ENCODE measurements around the gene HPX.

Gene HPX

DNA sequence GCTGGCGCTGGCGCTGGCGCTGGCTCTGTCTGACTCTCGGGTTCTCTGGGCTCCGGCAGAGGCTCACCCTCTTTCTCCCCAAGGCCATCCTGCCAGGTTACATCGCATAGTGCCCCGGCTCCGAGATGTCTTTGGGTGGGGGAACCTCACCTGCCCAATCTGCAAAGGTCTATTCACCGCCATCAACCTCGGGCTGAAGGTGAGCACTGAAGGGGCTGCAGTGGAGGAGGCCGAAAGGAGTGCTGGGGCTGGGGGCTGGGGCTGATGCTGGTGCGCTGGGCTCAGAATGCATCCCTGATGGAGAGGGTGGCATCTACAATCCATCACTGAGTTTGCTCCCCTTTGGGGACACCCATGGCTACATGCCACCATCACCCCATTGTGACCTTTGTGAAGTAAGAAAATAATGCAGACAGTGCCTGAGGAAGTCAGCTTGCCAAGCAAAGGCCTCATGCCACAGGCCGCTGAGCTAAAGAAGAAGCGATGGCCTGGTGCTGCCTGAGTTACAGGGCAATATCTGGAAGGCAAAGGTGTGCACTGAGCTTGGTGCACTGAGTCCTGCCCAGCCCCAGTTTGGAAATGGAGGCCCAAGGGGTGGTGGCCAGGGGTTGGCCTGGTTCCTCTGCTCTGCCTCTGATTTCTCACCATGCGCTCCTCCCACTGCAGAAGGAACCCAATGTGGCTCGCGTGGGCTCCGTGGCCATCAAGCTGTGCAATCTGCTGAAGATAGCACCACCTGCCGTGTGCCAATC, 49.9 kb downstream of the HPX start:
- no peak for DNase-seq (ENCODE audit: low read depth in 2 of 2)

DNA sequence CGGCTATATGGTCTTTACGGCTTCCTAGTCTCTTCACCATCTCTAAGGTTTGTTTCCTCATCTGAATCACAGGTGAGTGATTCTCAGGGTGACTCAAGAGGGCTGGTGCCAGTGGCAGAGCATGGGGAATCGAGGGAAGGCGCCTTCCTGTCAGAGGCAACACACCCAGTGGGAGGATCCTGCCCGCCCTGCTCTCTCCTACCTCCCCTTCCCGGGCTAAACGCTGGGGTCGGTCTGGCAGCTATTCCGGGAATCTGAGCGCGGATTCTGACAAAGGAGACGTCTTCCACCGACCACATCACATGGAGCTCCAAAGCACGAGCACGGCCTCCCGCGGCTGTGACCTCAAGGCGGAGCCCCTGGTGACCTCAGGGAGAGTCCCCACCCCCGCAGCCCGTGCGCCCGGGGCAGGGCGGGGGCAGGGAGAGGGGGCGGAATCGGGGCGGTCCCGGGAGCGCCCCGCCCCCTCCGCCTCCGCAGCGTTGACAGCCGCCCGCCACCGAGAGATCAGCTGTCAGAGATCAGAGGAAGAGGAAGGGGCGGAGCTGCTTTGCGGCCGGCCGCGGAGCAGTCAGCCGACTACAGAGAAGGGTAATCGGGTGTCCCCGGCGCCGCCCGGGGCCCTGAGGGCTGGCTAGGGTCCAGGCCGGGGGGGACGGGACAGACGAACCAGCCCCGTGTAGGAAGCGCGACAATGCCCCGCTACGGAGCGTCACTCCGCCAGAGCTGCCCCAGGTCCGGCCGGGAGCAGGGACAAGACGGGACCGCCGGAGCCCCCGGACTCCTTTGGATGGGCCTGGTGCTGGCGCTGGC, 50.7 kb downstream of the HPX start, which contains the start of gene SMPD1:
TSS of gene SMPD1 (plus strand) at position 570 of the 813 bp plus-strand sequence. CDS start at position 695, 125 bp downstream.
- peak; percentile 86 to 90 for DNase-seq (ENCODE audit: low read depth in 2 of 2)

DNA sequence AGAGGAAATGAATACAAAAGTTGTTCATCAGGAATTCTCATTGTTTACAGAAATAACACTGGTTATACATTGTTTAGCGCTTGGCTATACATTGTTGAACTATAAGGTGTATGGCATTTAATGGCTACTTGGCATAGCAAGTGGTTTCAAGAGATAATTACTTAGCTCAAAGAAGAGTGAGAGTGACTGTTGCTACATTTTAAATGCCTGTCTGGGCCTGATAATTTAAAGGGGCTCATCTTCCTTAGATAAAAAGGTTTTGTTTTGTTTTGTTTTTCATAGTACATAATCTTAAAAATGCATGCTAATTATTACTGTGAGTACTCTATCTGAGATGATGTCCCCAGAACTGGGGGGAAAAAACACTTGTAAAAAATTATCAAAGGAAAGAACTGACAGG, 52.0 kb downstream of the HPX start:
- no peak for DNase-seq (ENCODE audit: low read depth in 2 of 2)

DNA sequence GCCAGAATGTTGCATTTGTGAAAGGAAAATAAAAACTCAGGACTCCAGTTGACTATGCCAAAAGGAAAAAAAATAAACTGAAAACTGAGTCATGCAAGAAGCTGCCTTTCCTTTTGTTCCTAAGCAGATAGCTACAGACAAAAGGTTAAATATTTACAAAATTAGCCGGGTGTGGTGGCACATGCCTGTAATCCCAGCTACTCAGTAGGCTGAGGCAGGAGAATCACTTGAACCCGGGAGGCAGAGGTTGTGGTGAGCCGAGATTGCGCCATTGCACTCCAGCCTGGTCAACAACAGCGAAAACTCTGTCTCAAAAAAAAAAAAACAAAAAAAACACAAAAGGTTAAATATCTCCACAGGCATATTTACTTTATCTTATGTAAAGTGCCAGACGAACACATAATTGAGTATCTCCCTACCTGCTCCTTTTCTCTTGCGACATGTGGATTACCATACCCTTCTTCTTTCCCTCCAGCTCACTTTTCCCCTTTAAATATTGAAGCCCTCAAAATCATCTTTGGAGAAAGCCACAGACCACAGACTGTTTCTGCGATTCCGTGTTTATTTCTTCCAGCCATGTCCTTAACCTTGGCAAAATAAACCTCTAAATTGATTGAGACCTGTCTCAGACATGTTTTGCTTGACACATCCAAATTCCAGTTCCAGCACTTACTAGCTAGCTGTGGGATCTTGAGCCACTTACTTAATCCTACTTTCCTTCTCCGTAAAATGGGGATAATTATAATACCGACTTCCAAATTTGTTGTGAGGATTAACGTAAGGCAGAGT, 52.8 kb downstream of the HPX start:
- DNase-seq (ENCODE audit: low read depth in 2 of 2) = no peak

DNA sequence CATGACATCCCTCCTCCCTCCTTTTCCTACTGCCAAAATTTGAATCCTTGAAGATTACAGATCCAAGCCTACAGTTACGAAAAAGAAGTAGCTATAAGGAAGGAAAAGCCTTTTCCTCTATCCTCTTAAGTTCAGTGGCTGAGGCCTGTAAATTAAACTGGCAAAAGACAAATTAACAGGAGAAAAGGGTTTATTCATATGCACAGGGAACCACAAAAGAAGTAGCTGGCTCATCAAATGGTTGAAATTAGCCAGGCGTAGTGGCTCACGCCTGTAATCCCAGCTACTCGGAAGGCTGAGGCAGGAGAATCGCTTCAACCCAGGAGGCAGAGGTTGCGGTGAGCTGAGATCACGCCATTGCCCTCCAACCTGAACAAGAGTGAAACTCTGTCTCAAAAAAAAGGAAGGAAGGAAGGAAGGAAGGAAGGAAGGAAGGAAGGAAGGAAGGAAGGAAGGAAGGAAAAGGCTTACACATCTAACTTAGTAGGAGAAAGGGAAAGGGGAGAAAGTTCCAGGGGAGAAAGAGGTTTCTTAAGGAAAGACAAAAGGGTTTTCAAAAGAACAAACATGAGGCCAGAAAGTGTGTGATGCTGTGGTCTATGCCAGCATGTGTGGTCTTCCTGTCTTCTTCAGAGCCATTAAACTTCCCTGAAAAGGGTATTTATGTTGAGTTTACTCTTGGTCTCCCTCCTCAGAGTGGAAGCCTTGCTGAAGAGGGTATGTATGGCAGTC, 55.6 kb downstream of the HPX start:
- no peak for DNase-seq (ENCODE audit: low read depth in 2 of 2)
